LNCaP clone FGC (cell line): ENCODE results near the gene TCFL5.

Experiments
- DNase-seq: peaks from one replicate; pipeline ENCODE4 v3.0.0-alpha.2; 2011; ENCODE audit warnings: low read depth
- H3K4me3 ChIP-seq: 2 replicates; pipeline ENCODE4 v1.5.1; 2011; ENCODE audit warnings: mild to moderate bottlenecking, low read depth, low read length, control low read depth
- CTCF ChIP-seq: IDR thresholded peaks from 2 replicates; pipeline ENCODE4 v1.5.1; 2012; ENCODE audit warnings: mild to moderate bottlenecking; ENCODE audit not compliant: control insufficient read depth, insufficient read depth; ENCODE audit errors: extremely low read depth

TCFL5 gene

GRCh38 chr20:62885896-62886708 is 24.5 kb upstream of the TCFL5 start:
- no peak for TF ChIP-seq CTCF
- no peak for DNase-seq

GRCh38 chr20:62885046-62885895 is 23.6 kb upstream of the TCFL5 start:
- TF ChIP-seq CTCF = no peak
- H3K4me3 ChIP-seq = no peak overlapping the region
- no peak for DNase-seq

More at GRCh38 chr20:62885896-62886708, 24.5 kb upstream of the TCFL5 start:
- H3K4me3 ChIP-seq = no peak overlapping the region

GRCh38 chr20:62884556-62884955 is 22.9 kb upstream of the TCFL5 start:
- no peak for TF ChIP-seq CTCF
- H3K4me3 ChIP-seq = no peak overlapping the region
- no peak for DNase-seq

GRCh38 chr20:62882426-62882825 is 20.8 kb upstream of the TCFL5 start:
- TF ChIP-seq CTCF = no peak
- no peak for DNase-seq
- H3K4me3 ChIP-seq = no peak overlapping the region

- DNase-seq = no peak
- no peak overlapping the region for H3K4me3 ChIP-seq
- no peak for TF ChIP-seq CTCF
Measured at GRCh38 chr20:62881662-62882395, 20.2 kb upstream of the TCFL5 start.

- no peak for DNase-seq
- TF ChIP-seq CTCF = no peak
- no peak overlapping the region for H3K4me3 ChIP-seq
Measured at GRCh38 chr20:62880935-62881661, 19.5 kb upstream of the TCFL5 start.
